ENCODE data around the gene ASPN.
A peak's percentile ranks its signal among the peaks of the same experiment; 100 is the strongest.
"Not testable (repeated sequence)": the region's sequence is repeated elsewhere in the genome, so short reads cannot be mapped to it uniquely, and the experiment has no call there.

The ASPN gene

DNA sequence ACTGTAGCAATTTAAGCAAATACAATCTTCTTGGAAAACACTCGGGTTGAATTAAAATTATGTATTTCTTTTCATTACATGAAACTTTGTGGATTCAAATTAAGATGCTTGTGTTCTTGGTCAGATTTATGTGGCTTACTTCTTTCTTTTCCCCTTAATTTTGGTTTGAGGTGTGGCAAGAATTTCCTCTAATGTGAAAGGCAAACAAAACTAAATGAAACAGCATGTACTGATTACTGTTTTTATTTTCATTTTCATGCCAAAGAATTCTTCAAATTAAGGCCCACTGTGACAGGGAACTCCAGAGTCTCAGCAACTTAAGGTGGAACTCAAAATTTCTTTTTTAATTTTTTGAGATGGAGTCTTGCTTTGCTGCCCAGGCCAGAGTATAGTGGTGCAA, 58.0 kb downstream of the ASPN start, which contains the start of gene OMD:
OMD (minus strand) TSS at position 132 of the 400 bp plus-strand sequence. CDS start 6,913 bp downstream, outside the sequence.
- no peak for TF ChIP-seq MAX (IDR thresholded peaks at IDR 0.05; ENCODE audit: low read depth, low read length)
- no peak for TF ChIP-seq POLR2A (IDR thresholded peaks at IDR 0.05; ENCODE audit: extremely low read depth, insufficient read length)
- TF ChIP-seq CTCF (IDR thresholded peaks at IDR 0.05; ENCODE audit: low read depth, low read length), result no peak
- no peak for TF ChIP-seq MYC (IDR thresholded peaks at IDR 0.05; ENCODE audit: low read depth, low read length)
- H3K4me3 ChIP-seq (ENCODE audit: low read depth, low read length), result no peak within 1 kb of the TSS

GRCh38 chr9:92423612-92424011, 58.7 kb downstream of the ASPN start:
- no peak for DNase-seq (ENCODE audit: low read depth)
- TF ChIP-seq CTCF (IDR thresholded peaks at IDR 0.05; ENCODE audit: low read depth, low read length) (no peak), POLR2A (IDR thresholded peaks at IDR 0.05; ENCODE audit: extremely low read depth, insufficient read length) (no peak), MYC (IDR thresholded peaks at IDR 0.05; ENCODE audit: low read depth, low read length) (no peak), MAX (IDR thresholded peaks at IDR 0.05; ENCODE audit: low read depth, low read length) (no peak)
- H3K4me3 ChIP-seq (ENCODE audit: low read depth, low read length), result no peak overlapping the region

More for the DNA sequence above, 58.0 kb downstream of the ASPN start, which contains the start of gene OMD:
- DNase-seq (ENCODE audit: low read depth), result no peak

GRCh38 chr9:92422611-92423338, 59.5 kb downstream of the ASPN start:
- DNase-seq (ENCODE audit: low read depth), result no peak
- H3K4me3 ChIP-seq (ENCODE audit: low read depth, low read length), result no peak overlapping the region
- TF ChIP-seq CTCF (IDR thresholded peaks at IDR 0.05; ENCODE audit: low read depth, low read length) (no peak), MAX (IDR thresholded peaks at IDR 0.05; ENCODE audit: low read depth, low read length) (no peak), POLR2A (IDR thresholded peaks at IDR 0.05; ENCODE audit: extremely low read depth, insufficient read length) (no peak), MYC (IDR thresholded peaks at IDR 0.05; ENCODE audit: low read depth, low read length) (no peak)

- TF ChIP-seq CTCF (IDR thresholded peaks at IDR 0.05; ENCODE audit: low read depth, low read length), result no peak
- TF ChIP-seq POLR2A (IDR thresholded peaks at IDR 0.05; ENCODE audit: extremely low read depth, insufficient read length), result no peak
- no peak for TF ChIP-seq MYC (IDR thresholded peaks at IDR 0.05; ENCODE audit: low read depth, low read length)
- no peak for TF ChIP-seq MAX (IDR thresholded peaks at IDR 0.05; ENCODE audit: low read depth, low read length)
- peak; percentile 7 for DNase-seq (ENCODE audit: low read depth)
- no peak overlapping the region for H3K4me3 ChIP-seq (ENCODE audit: low read depth, low read length)
Measured at GRCh38 chr9:92414566-92414965, 67.7 kb downstream of the ASPN start.

GRCh38 chr9:92411157-92411556, 71.1 kb downstream of the ASPN start:
- DNase-seq (ENCODE audit: low read depth); H3K4me3 ChIP-seq (ENCODE audit: low read depth, low read length): not testable (repeated sequence)

DNA sequence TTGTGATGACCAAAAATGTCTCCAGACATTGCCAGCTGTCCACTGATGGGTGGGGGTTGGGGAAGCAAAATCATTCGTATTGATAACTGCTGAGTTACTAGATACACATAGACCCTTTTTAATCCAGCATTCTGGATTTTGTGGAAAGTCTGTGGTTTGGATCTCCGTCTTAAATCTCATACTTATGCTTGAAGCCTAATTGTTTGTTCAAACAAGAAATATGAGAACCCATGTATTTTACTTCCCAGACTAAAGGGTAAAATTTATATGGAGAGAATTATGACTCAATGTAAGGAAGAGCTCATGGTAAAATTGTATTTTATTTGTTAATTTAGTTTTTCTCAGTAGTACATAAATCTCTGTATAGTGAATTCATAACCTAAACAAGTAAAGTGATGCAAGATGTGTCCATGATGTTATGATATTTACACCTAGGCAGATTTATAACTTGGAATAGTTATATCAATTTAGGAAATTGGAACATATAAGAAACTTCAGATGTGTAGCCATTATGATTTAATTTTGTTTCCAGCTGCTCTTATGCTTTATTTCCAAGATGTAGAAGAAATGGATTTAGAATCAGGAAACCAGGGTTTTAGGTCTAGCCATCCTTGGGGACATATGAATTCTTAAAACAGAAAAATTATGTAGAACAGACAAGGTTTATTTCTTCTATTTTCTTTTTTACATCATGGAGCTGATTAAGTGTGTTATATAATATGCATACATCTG, 73.4 kb downstream of the ASPN start:
- no peak for DNase-seq (ENCODE audit: low read depth)
- no peak for TF ChIP-seq CTCF (IDR thresholded peaks at IDR 0.05; ENCODE audit: low read depth, low read length)
- no peak for TF ChIP-seq POLR2A (IDR thresholded peaks at IDR 0.05; ENCODE audit: extremely low read depth, insufficient read length)
- no peak for TF ChIP-seq MAX (IDR thresholded peaks at IDR 0.05; ENCODE audit: low read depth, low read length)

More for the DNA sequence above, 73.4 kb downstream of the ASPN start:
- H3K4me3 ChIP-seq (ENCODE audit: low read depth, low read length), result no peak overlapping the region

Measured in NB4 (cell line).